ENCODE results near the gene ESYT1. TPM values are rescaled to one million over a fixed set of nuclear protein-coding genes. Genes with fewer than 3 reads are reported as not detected.

ESYT1 gene
- total RNA-seq (ENCODE audit: low replicate concordance) = 75.3 and 146 TPM in 2 replicates

GRCh38 chr12:56127888-56128669 is at the start of gene ESYT1:
TSS of gene ESYT1 (plus strand) at chr12:56128267. CDS start at chr12:56128320, 53 bp downstream.
- H4K20me1 ChIP-seq (ENCODE audit: low read depth) = peaks cover 16% of the 10 kb centered on the region
- no peaks in the 10 kb centered on the region for H3K27me3 ChIP-seq
- peak within 1 kb of the TSS; percentile 95 for H3K27ac ChIP-seq
- H2AFZ ChIP-seq (replicated peaks) = peak within 1 kb of the TSS; percentile 31
- Mint-ChIP-seq H3K9me3 (no peaks in the 10 kb centered on the region), H3K27ac (peak within 1 kb of the TSS; percentile 98), H3K4me1 (peaks cover 35% of the 10 kb centered on the region), H3K27me3 (ENCODE audit: insufficient read depth, low read depth) (peaks cover 10% of the 10 kb centered on the region), H3K4me3 (peak within 1 kb of the TSS; percentile 99), H3K36me3 (peaks cover 27% of the 10 kb centered on the region)
- peaks cover 18% of the 10 kb centered on the region for H3K4me1 ChIP-seq
- H3K4me3 ChIP-seq = peak within 1 kb of the TSS; percentile 88
- peaks cover 33% of the 10 kb centered on the region for H3K79me2 ChIP-seq (ENCODE audit: low read depth)
- no peaks in the 10 kb centered on the region for H3K36me3 ChIP-seq
- H3F3A ChIP-seq (ENCODE audit: low read depth) = peaks cover 36% of the 10 kb centered on the region
- peak; percentile 100 for DNase-seq (ENCODE audit: low spot score)
- H3K4me2 ChIP-seq = peak within 1 kb of the TSS; percentile 96
- peak within 1 kb of the TSS; percentile 67 for H3K9ac ChIP-seq
- TF ChIP-seq CTCF (IDR thresholded peaks at IDR 0.05) (peak; percentile 11), EZH2 (IDR thresholded peaks at IDR 0.05) (no peak)
- no peaks in the 10 kb centered on the region for H3K9me3 ChIP-seq (ENCODE audit: low read depth)

GRCh38 chr12:56078427-56078826 is 49.6 kb upstream of the ESYT1 start:
- TF ChIP-seq EZH2phosphoT487 (IDR thresholded peaks at IDR 0.05) (no peak), EZH2 (IDR thresholded peaks at IDR 0.05) (no peak), CTCF (IDR thresholded peaks at IDR 0.05) (no peak)
- no peaks in the 10 kb centered on the region for H4K20me1 ChIP-seq (ENCODE audit: low read depth)
- Mint-ChIP-seq H3K4me3 (peak overlapping the region; percentile 83), H3K27ac (peak overlapping the region; percentile 66), H3K9me3 (peaks cover 6% of the 10 kb centered on the region), H3K4me1 (peaks cover 8% of the 10 kb centered on the region), H3K36me3 (no peaks in the 10 kb centered on the region), H3K27me3 (ENCODE audit: insufficient read depth, low read depth) (peaks cover 22% of the 10 kb centered on the region)
- H3K9me3 ChIP-seq (ENCODE audit: low read depth) = no peaks in the 10 kb centered on the region
- H3K4me1 ChIP-seq = peaks cover 16% of the 10 kb centered on the region
- H3K27me3 ChIP-seq = peaks cover 25% of the 10 kb centered on the region
- H3K27ac ChIP-seq = no peak overlapping the region
- H3F3A ChIP-seq (ENCODE audit: low read depth) = peaks cover 27% of the 10 kb centered on the region
- H3K4me2 ChIP-seq = peak overlapping the region; percentile 98
- no peaks in the 10 kb centered on the region for H3K79me2 ChIP-seq (ENCODE audit: low read depth)
- H3K9ac ChIP-seq = no peak overlapping the region
- H3K36me3 ChIP-seq = no peaks in the 10 kb centered on the region
- H2AFZ ChIP-seq (replicated peaks) = no peak overlapping the region
- no peak overlapping the region for H3K4me3 ChIP-seq
- DNase-seq (ENCODE audit: low spot score) = no peak

DNA sequence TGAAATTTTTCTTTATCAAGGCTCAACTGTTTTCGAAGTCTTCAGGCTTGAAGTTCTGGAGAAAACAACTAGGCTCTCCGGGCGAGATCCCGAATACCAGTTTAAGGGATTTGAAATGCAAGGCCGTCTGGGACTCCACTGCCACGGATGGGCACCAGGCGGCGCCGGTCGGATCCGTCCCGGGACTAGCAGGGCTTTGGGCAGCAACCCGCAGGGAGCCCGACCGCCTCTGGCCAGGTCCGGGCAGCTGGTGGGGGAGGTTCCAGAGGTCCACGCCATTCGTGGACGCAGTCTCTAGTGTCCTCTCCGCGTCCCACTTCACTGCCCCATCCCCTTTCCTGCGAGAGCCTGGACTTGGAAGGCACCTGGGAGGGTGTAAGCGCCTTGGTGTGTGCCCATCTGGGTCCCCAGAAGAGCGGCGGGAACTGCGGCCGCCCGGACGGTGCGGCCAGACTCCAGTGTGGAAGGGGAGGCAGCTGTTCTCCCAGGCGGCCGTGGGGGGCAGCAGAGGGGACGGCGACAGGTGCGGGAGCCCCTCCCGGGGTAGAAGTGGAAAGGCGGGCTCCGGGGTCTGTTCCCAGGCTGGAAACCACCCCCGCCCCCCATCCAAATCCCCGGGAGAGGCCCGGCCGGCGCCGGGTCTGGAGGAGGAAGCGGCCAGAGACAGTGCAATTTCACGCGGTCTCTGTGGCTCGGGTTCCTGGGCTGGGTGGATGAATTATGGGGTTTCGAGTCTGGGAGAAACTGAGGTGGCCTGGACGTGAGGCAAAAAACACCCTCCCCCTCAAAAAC is 48.9 kb upstream of the ESYT1 start:
- Histone ChIP-seq H3K9me3 (ENCODE audit: low read depth) (no peaks in the 10 kb centered on the region), H3K4me3 (peak overlapping the region; percentile 75), H2AFZ (replicated peaks) (peak overlapping the region; percentile 98), H3K4me2 (peak overlapping the region; percentile 98), H3K9ac (no peak overlapping the region), H3F3A (ENCODE audit: low read depth) (peaks cover 27% of the 10 kb centered on the region), H3K27ac (no peak overlapping the region), H3K79me2 (ENCODE audit: low read depth) (no peaks in the 10 kb centered on the region), H3K36me3 (no peaks in the 10 kb centered on the region), H3K27me3 (peaks cover 25% of the 10 kb centered on the region), H4K20me1 (ENCODE audit: low read depth) (no peaks in the 10 kb centered on the region), H3K4me1 (peaks cover 16% of the 10 kb centered on the region)
- peaks cover 6% of the 10 kb centered on the region for H3K9me3 Mint-ChIP-seq
- H3K4me1 Mint-ChIP-seq = peaks cover 8% of the 10 kb centered on the region
- peak; percentile 92 for DNase-seq (ENCODE audit: low spot score)
- TF ChIP-seq CTCF (IDR thresholded peaks at IDR 0.05) (peak; percentile 64), EZH2phosphoT487 (IDR thresholded peaks at IDR 0.05) (no peak)
- peak overlapping the region; percentile 89 for H3K4me3 Mint-ChIP-seq
- H3K27ac Mint-ChIP-seq = peak overlapping the region; percentile 66
- H3K36me3 Mint-ChIP-seq = no peaks in the 10 kb centered on the region
- peaks cover 23% of the 10 kb centered on the region for H3K27me3 Mint-ChIP-seq (ENCODE audit: insufficient read depth, low read depth)

Measured in neural progenitor cell (in vitro differentiated cells).